OCI-LY3 (cell line): ENCODE measurements around the gene TM9SF3.

Experiments
- H2AFZ ChIP-seq: fragments of 200-600, 300-600 bp; shearing (Covaris generic); 2 replicates; pipeline ENCODE4 v1.6.0; 2014; ENCODE audit warnings: antibody characterized with exemption, low read depth, low read length
- H3K27ac ChIP-seq: fragments of 200-600, 300-600 bp; sonication (generic); 2 replicates; pipeline ENCODE4 v1.5.1; 2014; ENCODE audit warnings: mild to moderate bottlenecking, low read length, moderate library complexity, mixed read lengths
- H3K27me3 ChIP-seq: fragments of 200-600, 300-600 bp; sonication (generic); 2 replicates; pipeline ENCODE4 v1.6.1; 2014; ENCODE audit warnings: low read depth, low read length, mixed read lengths
- H3K36me3 ChIP-seq: fragments of 200-600, 300-600 bp; sonication (generic); replicated peaks from 2 replicates; pipeline ENCODE3; 2014; ENCODE audit warnings: low read depth, low read length, mixed read lengths
- H3K4me1 ChIP-seq: fragments of 300-600, 200-600 bp; sonication (generic); 2 replicates; pipeline ENCODE4 v1.6.1; 2014; ENCODE audit warnings: low read length, mixed read lengths
- H3K4me2 ChIP-seq: fragments of 200-600, 300-600 bp; sonication (generic); 2 replicates; pipeline ENCODE4 v1.6.1; 2014; ENCODE audit warnings: low read length, mixed read lengths
- H3K4me3 ChIP-seq: fragments of 300-600, 200-600 bp; sonication (generic); 2 replicates; pipeline ENCODE4 v1.5.1; 2014; ENCODE audit warnings: antibody characterized with exemption, mild to moderate bottlenecking, low read length, moderate library complexity
- H3K79me2 ChIP-seq: fragments of 300-600, 200-600 bp; shearing (Covaris generic); 2 replicates; pipeline ENCODE4 v1.6.1; 2014; ENCODE audit warnings: mild to moderate bottlenecking, low read length, mixed read lengths
- H3K9ac ChIP-seq: fragments of 300-600, 200-600 bp; shearing (Covaris generic); 2 replicates; pipeline ENCODE4 v1.6.0; 2014; ENCODE audit warnings: mild to moderate bottlenecking, low read length, moderate library complexity
- H3K9me3 ChIP-seq: fragments of 200-600, 300-600 bp; shearing (Covaris generic); 2 replicates; pipeline ENCODE4 v1.6.1; 2014; ENCODE audit warnings: low read length, mixed read lengths; ENCODE audit not compliant: insufficient read depth
- H4K20me1 ChIP-seq: fragments of 200-600, 300-600 bp; sonication (generic); 2 replicates; pipeline ENCODE4 v1.6.1; 2016; ENCODE audit warnings: low read length, mixed read lengths; ENCODE audit not compliant: insufficient read depth
- EZH2phosphoT487 ChIP-seq: fragments of 200-600 bp; shearing (Covaris generic); IDR thresholded peaks from 2 replicates; pipeline ENCODE4 v1.6.1; 2018; ENCODE audit warnings: antibody characterized with exemption, mixed run types, low read depth
- TF ChIP-seq, protein P1 (sequence below): fragments of 200-600, 300-600 bp; sonication (generic); IDR thresholded peaks from 2 replicates; pipeline ENCODE4 v1.5.1; 2014; ENCODE audit warnings: antibody characterized with exemption, low read length, low read depth

The TM9SF3 gene

DNA sequence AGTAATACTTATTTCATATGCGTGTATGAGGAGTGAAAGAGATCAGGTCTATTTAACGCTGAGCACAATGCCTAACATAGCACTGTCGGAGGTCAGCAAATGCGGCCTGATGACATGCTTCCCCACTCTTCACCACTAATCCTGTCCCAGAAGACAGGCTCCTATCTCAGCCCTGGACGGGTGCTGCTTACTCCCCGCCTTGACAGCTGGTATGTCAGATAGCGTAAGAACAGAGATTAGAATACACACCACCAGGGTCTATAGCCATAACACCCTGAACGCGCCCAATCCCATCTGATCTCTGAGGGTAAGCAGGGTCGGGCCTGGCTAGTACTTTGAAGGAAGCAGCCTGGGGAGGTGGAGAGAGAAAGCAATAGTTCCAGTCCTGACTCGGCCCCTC is 32.3 kb upstream of the TM9SF3 start:
- H2AFZ ChIP-seq: no peak overlapping the region
- H3K36me3 ChIP-seq: peaks cover 20% of the 10 kb centered on the region

DNA sequence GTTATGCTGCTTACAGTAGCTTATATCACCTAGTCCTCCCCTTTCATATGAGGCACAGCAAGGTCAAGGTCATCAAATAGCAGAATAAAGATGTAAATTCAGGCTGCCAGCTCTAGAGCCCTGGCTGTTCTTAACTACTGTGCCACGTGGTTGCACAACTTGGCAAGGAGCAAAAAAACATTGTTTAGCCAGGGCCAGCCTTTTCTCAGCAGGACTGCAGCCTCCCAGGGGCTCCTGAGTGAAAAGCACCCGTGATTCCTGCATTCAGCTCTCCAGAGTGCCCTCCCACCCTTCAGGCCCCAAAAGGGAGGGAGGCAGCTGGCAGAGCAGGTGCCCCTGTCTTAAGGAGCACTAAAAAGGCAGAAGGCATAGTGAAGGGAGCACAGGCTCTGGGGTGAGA is 31.8 kb upstream of the TM9SF3 start:
- Histone ChIP-seq H3K4me1 (no peaks in the 10 kb centered on the region), H3K4me2 (no peak overlapping the region), H3K9me3 (no peaks in the 10 kb centered on the region), H4K20me1 (no peaks in the 10 kb centered on the region), H3K79me2 (no peaks in the 10 kb centered on the region), H3K9ac (no peak overlapping the region), H3K36me3 (peaks cover 20% of the 10 kb centered on the region), H3K4me3 (no peak overlapping the region), H2AFZ (no peak overlapping the region), H3K27ac (no peak overlapping the region), H3K27me3 (no peaks in the 10 kb centered on the region)
- TF ChIP-seq, protein P1, sequence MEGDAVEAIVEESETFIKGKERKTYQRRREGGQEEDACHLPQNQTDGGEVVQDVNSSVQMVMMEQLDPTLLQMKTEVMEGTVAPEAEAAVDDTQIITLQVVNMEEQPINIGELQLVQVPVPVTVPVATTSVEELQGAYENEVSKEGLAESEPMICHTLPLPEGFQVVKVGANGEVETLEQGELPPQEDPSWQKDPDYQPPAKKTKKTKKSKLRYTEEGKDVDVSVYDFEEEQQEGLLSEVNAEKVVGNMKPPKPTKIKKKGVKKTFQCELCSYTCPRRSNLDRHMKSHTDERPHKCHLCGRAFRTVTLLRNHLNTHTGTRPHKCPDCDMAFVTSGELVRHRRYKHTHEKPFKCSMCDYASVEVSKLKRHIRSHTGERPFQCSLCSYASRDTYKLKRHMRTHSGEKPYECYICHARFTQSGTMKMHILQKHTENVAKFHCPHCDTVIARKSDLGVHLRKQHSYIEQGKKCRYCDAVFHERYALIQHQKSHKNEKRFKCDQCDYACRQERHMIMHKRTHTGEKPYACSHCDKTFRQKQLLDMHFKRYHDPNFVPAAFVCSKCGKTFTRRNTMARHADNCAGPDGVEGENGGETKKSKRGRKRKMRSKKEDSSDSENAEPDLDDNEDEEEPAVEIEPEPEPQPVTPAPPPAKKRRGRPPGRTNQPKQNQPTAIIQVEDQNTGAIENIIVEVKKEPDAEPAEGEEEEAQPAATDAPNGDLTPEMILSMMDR: no peak

More for the DNA sequence above, 32.3 kb upstream of the TM9SF3 start:
- no peak overlapping the region for H3K4me2 ChIP-seq
- H3K79me2 ChIP-seq: no peaks in the 10 kb centered on the region
- no peak overlapping the region for H3K4me3 ChIP-seq
- H3K4me1 ChIP-seq: no peaks in the 10 kb centered on the region
- no peak overlapping the region for H3K9ac ChIP-seq
- no peaks in the 10 kb centered on the region for H3K9me3 ChIP-seq
- H3K27me3 ChIP-seq: no peaks in the 10 kb centered on the region
- TF ChIP-seq EZH2phosphoT487: no peak
- TF ChIP-seq, protein P1: no peak
- H3K27ac ChIP-seq: no peak overlapping the region
- no peaks in the 10 kb centered on the region for H4K20me1 ChIP-seq

DNA sequence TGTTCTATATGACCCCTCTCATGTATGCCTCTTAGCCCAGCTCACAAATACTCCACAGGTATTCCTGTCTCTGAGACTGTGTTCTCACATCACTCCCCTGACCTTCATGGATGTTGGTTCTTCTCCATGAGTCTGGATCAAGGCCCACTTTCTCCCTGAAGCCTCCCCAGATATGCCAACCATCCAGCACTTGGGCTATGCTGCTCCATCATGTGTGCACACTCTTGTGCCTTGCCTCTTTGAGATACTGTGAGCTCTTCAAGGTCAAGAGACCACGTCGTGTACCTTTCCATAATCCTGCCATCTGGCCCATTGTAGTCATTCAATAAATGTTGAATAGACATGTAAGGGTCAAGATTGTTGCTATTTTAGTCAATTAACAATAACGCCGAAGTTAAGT is 30.1 kb upstream of the TM9SF3 start:
- no peak overlapping the region for H2AFZ ChIP-seq
- no peak overlapping the region for H3K4me2 ChIP-seq
- no peaks in the 10 kb centered on the region for H3K27me3 ChIP-seq
- TF ChIP-seq EZH2phosphoT487: no peak
- TF ChIP-seq, protein P1: no peak
- peaks cover 20% of the 10 kb centered on the region for H3K36me3 ChIP-seq
- H3K4me3 ChIP-seq: no peak overlapping the region
- no peaks in the 10 kb centered on the region for H3K4me1 ChIP-seq
- H3K27ac ChIP-seq: no peak overlapping the region
- no peaks in the 10 kb centered on the region for H4K20me1 ChIP-seq
- H3K9me3 ChIP-seq: no peaks in the 10 kb centered on the region
- H3K79me2 ChIP-seq: no peaks in the 10 kb centered on the region
- no peak overlapping the region for H3K9ac ChIP-seq

DNA sequence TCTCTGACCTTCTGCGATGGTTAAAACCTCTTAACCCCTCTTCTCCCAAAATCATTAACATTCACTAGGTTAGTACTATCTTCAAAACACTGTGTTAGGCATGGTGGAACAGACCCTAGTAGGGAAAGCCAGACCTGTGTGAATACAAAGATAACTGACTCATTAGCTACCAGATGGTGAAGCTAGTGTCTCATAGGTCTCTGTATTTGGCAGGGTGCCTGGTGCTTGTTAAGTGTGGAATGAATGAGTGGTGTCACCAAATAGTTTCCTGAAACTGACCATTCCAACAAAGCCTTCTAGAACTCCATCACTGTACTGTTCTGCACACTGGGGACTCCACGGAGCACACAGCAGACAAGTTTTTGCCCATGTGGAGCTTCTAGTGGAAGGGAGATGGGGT is 27.7 kb upstream of the TM9SF3 start:
- no peak overlapping the region for H3K27ac ChIP-seq
- H3K9me3 ChIP-seq: no peaks in the 10 kb centered on the region
- H4K20me1 ChIP-seq: no peaks in the 10 kb centered on the region
- peaks cover 14% of the 10 kb centered on the region for H3K36me3 ChIP-seq
- no peaks in the 10 kb centered on the region for H3K79me2 ChIP-seq
- no peak overlapping the region for H3K9ac ChIP-seq
- H3K4me3 ChIP-seq: no peak overlapping the region
- no peaks in the 10 kb centered on the region for H3K27me3 ChIP-seq
- TF ChIP-seq, protein P1: no peak
- TF ChIP-seq EZH2phosphoT487: no peak
- H2AFZ ChIP-seq: no peak overlapping the region
- no peaks in the 10 kb centered on the region for H3K4me1 ChIP-seq
- H3K4me2 ChIP-seq: no peak overlapping the region
